GM19193 (cell line): ENCODE data around the gene TMEM14C.
A peak's percentile ranks its signal among the peaks of the same experiment; 100 is the strongest.

Source experiments
- POLR2A ChIP-seq: IDR thresholded peaks from 4 replicates; pipeline ENCODE4 v1.6.1; 2011; ENCODE audit not compliant: insufficient read depth, insufficient read length; ENCODE audit errors: extremely low read depth

TMEM14C gene

GRCh38 chr6:10696655-10697054, 26.2 kb upstream of the TMEM14C start:
- TF ChIP-seq POLR2A: no peak

- TF ChIP-seq POLR2A: no peak
Measured at GRCh38 chr6:10713962-10714361, 8.9 kb upstream of the TMEM14C start.

- TF ChIP-seq POLR2A: no peak
Measured at GRCh38 chr6:10719296-10719963, 3.4 kb upstream of the TMEM14C start.

- no peak for TF ChIP-seq POLR2A
Measured at GRCh38 chr6:10719964-10720264, 3.0 kb upstream of the TMEM14C start.

- TF ChIP-seq POLR2A: peak; percentile 33
Measured at GRCh38 chr6:10720265-10720959, 2.5 kb upstream of the TMEM14C start.

- TF ChIP-seq POLR2A: no peak
Measured at GRCh38 chr6:10721850-10722569, 860 bp upstream of the TMEM14C start.

GRCh38 chr6:10722570-10722819, 375 bp upstream of the TMEM14C start:
- no peak for TF ChIP-seq POLR2A

- TF ChIP-seq POLR2A: no peak
Measured at GRCh38 chr6:10723567-10723881, 654 bp downstream of the TMEM14C start.

- no peak for TF ChIP-seq POLR2A
Measured at GRCh38 chr6:10725044-10725443, 2.2 kb downstream of the TMEM14C start.

- TF ChIP-seq POLR2A: no peak
Measured at GRCh38 chr6:10725716-10726115, 2.8 kb downstream of the TMEM14C start.

- no peak for TF ChIP-seq POLR2A
Measured at GRCh38 chr6:10730254-10730653, 7.4 kb downstream of the TMEM14C start.

GRCh38 chr6:10733151-10733715, 10.4 kb downstream of the TMEM14C start:
- no peak for TF ChIP-seq POLR2A

- no peak for TF ChIP-seq POLR2A
Measured at GRCh38 chr6:10733863-10734262, 11.0 kb downstream of the TMEM14C start.

- no peak for TF ChIP-seq POLR2A
Measured at GRCh38 chr6:10736731-10737130, 13.9 kb downstream of the TMEM14C start.

GRCh38 chr6:10740061-10740460, 17.2 kb downstream of the TMEM14C start:
- no peak for TF ChIP-seq POLR2A

- no peak for TF ChIP-seq POLR2A
Measured at GRCh38 chr6:10742251-10742650, 19.4 kb downstream of the TMEM14C start.
